DND-41 (cell line): Measurements from ENCODE around the gene MFNG.

ENCODE experiments used
- ATAC-seq: fragments of 200-7000 bp; cut with Tn5 transposase; 3 replicates; pipeline ENCODE4 v1.9.1; 2021; ENCODE audit warnings: low read depth; ENCODE audit not compliant: insufficient read depth
- DNase-seq: peaks from one replicate; pipeline ENCODE4 v3.0.0-alpha.2; 2020
- H2AFZ ChIP-seq: 2 replicates; pipeline ENCODE4 v1.6.0; 2012; ENCODE audit warnings: low read depth, low read length
- H3K27ac ChIP-seq: 2 replicates; pipeline ENCODE4 v1.5.1; 2012; ENCODE audit warnings: low read length, inconsistent platforms
- H3K27me3 ChIP-seq: fragments of 200-600 bp; sonication (generic); 2 replicates; pipeline ENCODE4 v1.6.0; 2012; ENCODE audit warnings: low read length, mild to moderate bottlenecking, inconsistent platforms; ENCODE audit not compliant: insufficient read depth, poor library complexity
- H3K36me3 ChIP-seq: 2 replicates; pipeline ENCODE4 v1.5.1; 2012; ENCODE audit warnings: low read length, inconsistent platforms; ENCODE audit not compliant: insufficient read depth
- H3K4me1 ChIP-seq: 2 replicates; pipeline ENCODE4 v1.5.1; 2012; ENCODE audit warnings: mild to moderate bottlenecking, low read length; ENCODE audit not compliant: insufficient read depth
- H3K4me2 ChIP-seq: 2 replicates; pipeline ENCODE4 v1.6.0; 2012; ENCODE audit warnings: mild to moderate bottlenecking, moderate library complexity, low read length, inconsistent platforms; ENCODE audit not compliant: insufficient read depth
- H3K4me3 ChIP-seq, 2 experiments: fragments of 200-600 bp in 1 of 2; shearing (Covaris generic) in 1 of 2; 2 replicates each; pipeline ENCODE4 v1.5.1; 2012 to 2016; ENCODE audit warnings: inconsistent platforms in 2 of 2, low read length in 2 of 2, mild to moderate bottlenecking in 2 of 2, low read depth in 1 of 2, moderate library complexity in 1 of 2
- H3K79me2 ChIP-seq: 2 replicates; pipeline ENCODE4 v1.6.0; 2012; ENCODE audit warnings: low read length, inconsistent platforms; ENCODE audit not compliant: insufficient read depth
- H3K9ac ChIP-seq: 2 replicates; pipeline ENCODE4 v1.6.0; 2012; ENCODE audit warnings: low read depth, mild to moderate bottlenecking, inconsistent platforms, low read length, moderate library complexity
- H3K9me3 ChIP-seq: 2 replicates; pipeline ENCODE4 v1.5.1; 2012; ENCODE audit warnings: low read length, moderate library complexity, mild to moderate bottlenecking, inconsistent platforms; ENCODE audit not compliant: insufficient read depth, severe bottlenecking
- H4K20me1 ChIP-seq: 2 replicates; pipeline ENCODE4 v1.6.0; 2012; ENCODE audit warnings: low read length; ENCODE audit not compliant: insufficient read depth
- EZH2 ChIP-seq: IDR thresholded peaks from 3 replicates; pipeline ENCODE4 v1.6.1; 2012; ENCODE audit warnings: borderline replicate concordance, low read depth, mild to moderate bottlenecking, moderate library complexity, low read length, inconsistent platforms; ENCODE audit not compliant: severe bottlenecking
- TF ChIP-seq, protein P1 (sequence below): IDR thresholded peaks from 2 replicates; pipeline ENCODE4 v1.5.1; 2012; ENCODE audit warnings: borderline replicate concordance, low read length, moderate library complexity, mild to moderate bottlenecking; ENCODE audit not compliant: poor library complexity, severe bottlenecking; ENCODE audit errors: extremely low read depth

The MFNG gene

GRCh38 chr22:37431366-37431765 is 54.8 kb downstream of the MFNG start:
- ATAC-seq (no peak), DNase-seq (no peak)
- Histone ChIP-seq H3K4me2 (no peak overlapping the region), H3K36me3 (no peaks in the 10 kb centered on the region), H2AFZ (no peak overlapping the region), H3K4me3 (no peak overlapping the region), H3K9ac (no peak overlapping the region), H3K27me3 (peaks cover 23% of the 10 kb centered on the region), H3K27ac (no peak overlapping the region), H3K4me1 (no peaks in the 10 kb centered on the region), H3K79me2 (no peaks in the 10 kb centered on the region), H3K9me3 (no peaks in the 10 kb centered on the region), H4K20me1 (peaks cover 15% of the 10 kb centered on the region)
- TF ChIP-seq EZH2: no peak
- TF ChIP-seq, protein P1, sequence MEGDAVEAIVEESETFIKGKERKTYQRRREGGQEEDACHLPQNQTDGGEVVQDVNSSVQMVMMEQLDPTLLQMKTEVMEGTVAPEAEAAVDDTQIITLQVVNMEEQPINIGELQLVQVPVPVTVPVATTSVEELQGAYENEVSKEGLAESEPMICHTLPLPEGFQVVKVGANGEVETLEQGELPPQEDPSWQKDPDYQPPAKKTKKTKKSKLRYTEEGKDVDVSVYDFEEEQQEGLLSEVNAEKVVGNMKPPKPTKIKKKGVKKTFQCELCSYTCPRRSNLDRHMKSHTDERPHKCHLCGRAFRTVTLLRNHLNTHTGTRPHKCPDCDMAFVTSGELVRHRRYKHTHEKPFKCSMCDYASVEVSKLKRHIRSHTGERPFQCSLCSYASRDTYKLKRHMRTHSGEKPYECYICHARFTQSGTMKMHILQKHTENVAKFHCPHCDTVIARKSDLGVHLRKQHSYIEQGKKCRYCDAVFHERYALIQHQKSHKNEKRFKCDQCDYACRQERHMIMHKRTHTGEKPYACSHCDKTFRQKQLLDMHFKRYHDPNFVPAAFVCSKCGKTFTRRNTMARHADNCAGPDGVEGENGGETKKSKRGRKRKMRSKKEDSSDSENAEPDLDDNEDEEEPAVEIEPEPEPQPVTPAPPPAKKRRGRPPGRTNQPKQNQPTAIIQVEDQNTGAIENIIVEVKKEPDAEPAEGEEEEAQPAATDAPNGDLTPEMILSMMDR: no peak

GRCh38 chr22:37430941-37431340 is 55.2 kb downstream of the MFNG start:
- Histone ChIP-seq H3K9me3 (no peaks in the 10 kb centered on the region), H3K79me2 (no peaks in the 10 kb centered on the region), H3K4me2 (no peak overlapping the region), H3K36me3 (no peaks in the 10 kb centered on the region), H3K4me1 (peaks cover 4% of the 10 kb centered on the region), H3K27me3 (peaks cover 28% of the 10 kb centered on the region), H3K27ac (no peak overlapping the region), H3K4me3 (no peak overlapping the region), H3K9ac (no peak overlapping the region), H4K20me1 (peaks cover 19% of the 10 kb centered on the region), H2AFZ (no peak overlapping the region)
- TF ChIP-seq EZH2: no peak
- TF ChIP-seq, protein P1: no peak
- ATAC-seq: no peak
- DNase-seq: no peak

- peaks cover 20% of the 10 kb centered on the region for H4K20me1 ChIP-seq
- H3K9me3 ChIP-seq: no peaks in the 10 kb centered on the region
- no peak overlapping the region for H3K4me3 ChIP-seq
- peaks cover 25% of the 10 kb centered on the region for H3K27me3 ChIP-seq
- no peak overlapping the region for H3K27ac ChIP-seq
- DNase-seq: peak; percentile 59
- no peaks in the 10 kb centered on the region for H3K79me2 ChIP-seq
- H3K36me3 ChIP-seq: no peaks in the 10 kb centered on the region
- H3K9ac ChIP-seq: no peak overlapping the region
- peak; percentile 59 for ATAC-seq
- H3K4me2 ChIP-seq: no peak overlapping the region
- TF ChIP-seq, protein P1: peak; percentile 84
- no peak for TF ChIP-seq EZH2
- peaks cover 11% of the 10 kb centered on the region for H3K4me1 ChIP-seq
- H2AFZ ChIP-seq: no peak overlapping the region
Measured at GRCh38 chr22:37428649-37429586, 57.3 kb downstream of the MFNG start.
